ENCODE measurements around the gene PTGDS. TPM values are rescaled to one million over a fixed set of nuclear protein-coding genes. Genes with fewer than 3 reads are reported as not detected.

Gene PTGDS
- total RNA-seq, 1 experiment from 2014 or later, result 3.6 TPM

DNA sequence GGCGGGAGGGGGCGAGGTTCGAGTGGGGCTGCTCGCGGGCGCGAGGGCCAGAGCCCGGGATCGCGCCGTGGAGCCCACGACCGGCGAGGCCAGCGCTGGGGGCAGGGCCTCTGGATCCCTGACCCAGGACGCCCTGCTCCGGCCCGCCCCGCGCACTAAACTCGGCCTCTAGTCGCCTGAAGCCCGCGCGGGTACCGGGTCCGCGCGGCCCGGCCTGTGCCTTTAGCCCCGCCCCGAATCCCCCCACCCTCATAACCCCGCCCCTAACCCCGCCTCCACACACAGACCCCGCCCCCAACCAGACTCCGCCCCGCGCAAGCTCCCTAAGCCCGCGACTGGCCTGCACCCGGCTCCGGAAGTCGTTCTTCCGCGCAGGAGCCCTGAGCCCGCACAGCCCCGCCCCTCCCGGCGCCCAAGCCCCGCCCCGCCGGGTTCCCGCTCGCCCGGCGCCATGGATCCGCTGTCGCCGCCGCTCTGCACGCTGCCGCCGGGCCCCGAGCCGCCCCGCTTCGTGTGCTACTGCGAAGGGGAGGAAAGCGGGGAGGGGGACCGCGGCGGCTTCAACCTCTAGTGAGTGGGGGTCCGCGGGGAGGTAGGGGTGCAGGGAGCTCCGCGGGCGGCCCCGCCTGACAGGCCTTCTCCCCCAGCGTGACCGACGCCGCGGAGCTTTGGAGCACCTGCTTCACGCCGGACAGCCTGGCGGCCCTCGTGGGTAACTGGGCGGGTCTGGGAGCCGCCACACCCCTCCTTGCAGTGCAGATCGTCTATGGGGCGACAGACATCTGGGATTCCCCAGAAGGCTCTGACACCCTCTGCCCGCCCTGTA is 14.9 kb downstream of the PTGDS start, which contains the start of gene PAXX:
PAXX (plus strand) TSS at position 430 of the 826 bp plus-strand sequence; CDS start at position 452, 22 bp downstream.
- Histone ChIP-seq H3T11ph (ENCODE audit: low read length) (no peak within 1 kb of the TSS), H3K79me2 (ENCODE audit: insufficient read depth, low read length) (no peaks in the 10 kb centered on the region), H3K9me3 (ENCODE audit: control insufficient read depth, low read depth, low read length) (no peaks in the 10 kb centered on the region), H3K18ac (ENCODE audit: insufficient read length, low read depth, low read length) (no peak within 1 kb of the TSS), H3K27me3 (ENCODE audit: insufficient read depth, low read length) (no peaks in the 10 kb centered on the region), H3K4ac (ENCODE audit: low read depth, low read length) (no peak within 1 kb of the TSS), H4K20me1 (ENCODE audit: control insufficient read depth, insufficient read depth, insufficient read length) (no peaks in the 10 kb centered on the region), H3K23ac (ENCODE audit: insufficient read length, low read depth, low read length) (no peak within 1 kb of the TSS), H2AFZ (ENCODE audit: low read length) (no peak within 1 kb of the TSS), H3K79me1 (ENCODE audit: insufficient read depth, low read depth, low read length, poor library complexity, severe bottlenecking) (no peaks in the 10 kb centered on the region), H3K23me2 (ENCODE audit: insufficient read length, low read depth, low read length, poor library complexity, severe bottlenecking) (peaks cover 6% of the 10 kb centered on the region), H2BK12ac (ENCODE audit: insufficient read length, low read depth, low read length) (no peak within 1 kb of the TSS), H4K5ac (ENCODE audit: insufficient read length, low read depth, low read length) (no peak within 1 kb of the TSS), H3K56ac (ENCODE audit: insufficient read length, low read depth, low read length) (no peak within 1 kb of the TSS), H3K14ac (ENCODE audit: insufficient read depth, low read length) (0 out of 2 replicates have a peak within 1 kb of the TSS, but pooled peaks have one; percentile 29), H2BK120ac (ENCODE audit: low read depth, low read length, poor library complexity, severe bottlenecking) (no peak within 1 kb of the TSS), H4K8ac (replicated peaks; ENCODE audit: insufficient read length, low read depth, low read length) (no peak within 1 kb of the TSS), H3K4me2 (ENCODE audit: insufficient read depth, insufficient read length, low read length) (peak within 1 kb of the TSS; percentile 66), H3K9ac (ENCODE audit: extremely low read depth, insufficient read length, low read length) (peak within 1 kb of the TSS; percentile 40), H2BK15ac (ENCODE audit: low read depth, low read length) (no peak within 1 kb of the TSS), H2AK5ac (ENCODE audit: insufficient read length, low read length) (no peak within 1 kb of the TSS), H4K91ac (ENCODE audit: insufficient read length, low read depth, low read length) (no peak within 1 kb of the TSS), H2BK5ac (ENCODE audit: insufficient read length, low read length) (no peak within 1 kb of the TSS), H2BK20ac (ENCODE audit: low read depth, low read length, poor library complexity, severe bottlenecking) (no peak within 1 kb of the TSS), H3K4me1 (ENCODE audit: insufficient read depth, low read length) (no peaks in the 10 kb centered on the region), H3K27ac (ENCODE audit: insufficient read length, low read depth, low read length) (no peak within 1 kb of the TSS)
- peaks cover 26% of the 10 kb centered on the region for H3K27me3 Mint-ChIP-seq (ENCODE audit: low read depth)
- peak; percentile 93 for DNase-seq
- no peak within 1 kb of the TSS for H3K27ac Mint-ChIP-seq
- H3K4me1 Mint-ChIP-seq, result peaks cover 6 to 7% of the 10 kb centered on the region in 2 experiments
- TF ChIP-seq, protein P1, sequence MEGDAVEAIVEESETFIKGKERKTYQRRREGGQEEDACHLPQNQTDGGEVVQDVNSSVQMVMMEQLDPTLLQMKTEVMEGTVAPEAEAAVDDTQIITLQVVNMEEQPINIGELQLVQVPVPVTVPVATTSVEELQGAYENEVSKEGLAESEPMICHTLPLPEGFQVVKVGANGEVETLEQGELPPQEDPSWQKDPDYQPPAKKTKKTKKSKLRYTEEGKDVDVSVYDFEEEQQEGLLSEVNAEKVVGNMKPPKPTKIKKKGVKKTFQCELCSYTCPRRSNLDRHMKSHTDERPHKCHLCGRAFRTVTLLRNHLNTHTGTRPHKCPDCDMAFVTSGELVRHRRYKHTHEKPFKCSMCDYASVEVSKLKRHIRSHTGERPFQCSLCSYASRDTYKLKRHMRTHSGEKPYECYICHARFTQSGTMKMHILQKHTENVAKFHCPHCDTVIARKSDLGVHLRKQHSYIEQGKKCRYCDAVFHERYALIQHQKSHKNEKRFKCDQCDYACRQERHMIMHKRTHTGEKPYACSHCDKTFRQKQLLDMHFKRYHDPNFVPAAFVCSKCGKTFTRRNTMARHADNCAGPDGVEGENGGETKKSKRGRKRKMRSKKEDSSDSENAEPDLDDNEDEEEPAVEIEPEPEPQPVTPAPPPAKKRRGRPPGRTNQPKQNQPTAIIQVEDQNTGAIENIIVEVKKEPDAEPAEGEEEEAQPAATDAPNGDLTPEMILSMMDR (conservative IDR thresholded peaks at IDR 0.05), result no peak
- H3K36me3 Mint-ChIP-seq (ENCODE audit: insufficient read depth in 1 of 3, low read depth in 3 of 3), result peaks cover 2 to 8% (median 2%) of the 10 kb centered on the region in 3 experiments; a peak in 5 of 7 replicates
- WGBS (ENCODE audit: extremely low coverage, insufficient read length, low lambda C conversion rate), result no CpG with 5 or more reads among the region's 92 CpGs
- peaks cover 9 to 10% of the 10 kb centered on the region in 2 experiments; a peak in 3 of 5 replicates for H3K9me3 Mint-ChIP-seq
- peak within 1 kb of the TSS; percentile 81 to 89 for H3K4me3 Mint-ChIP-seq
